GM21528 (cell line): ENCODE results near the gene GRAMD4.
A peak's percentile ranks its signal among the peaks of the same experiment; 100 is the strongest.

ENCODE experiments used
- ATAC-seq: cut with Tn5 transposase; IDR thresholded peaks from one replicate; pipeline ENCODE4 v1.9.1; 2021; ENCODE audit warnings: mild to moderate bottlenecking, moderate library complexity; ENCODE audit not compliant: unreplicated experiment, low FRiP score

GRAMD4 gene

GRCh38 chr22:46682011-46682731 lies 62.0 kb downstream of the GRAMD4 start:
- no peak for ATAC-seq

GRCh38 chr22:46684706-46685105 lies 64.5 kb downstream of the GRAMD4 start:
- peak; percentile 74 for ATAC-seq

GRCh38 chr22:46686221-46687047 lies 66.2 kb downstream of the GRAMD4 start:
- no peak for ATAC-seq

- ATAC-seq = no peak
Observed at GRCh38 chr22:46687048-46687444, 66.9 kb downstream of the GRAMD4 start.

GRCh38 chr22:46687460-46687859 lies 67.3 kb downstream of the GRAMD4 start:
- ATAC-seq = no peak

- ATAC-seq = no peak
Observed at GRCh38 chr22:46688949-46689348, 68.8 kb downstream of the GRAMD4 start.

GRCh38 chr22:46690146-46690545 lies 70.0 kb downstream of the GRAMD4 start:
- no peak for ATAC-seq

- ATAC-seq = no peak
Observed at GRCh38 chr22:46691571-46691970, 71.4 kb downstream of the GRAMD4 start.

- ATAC-seq = no peak
Observed at GRCh38 chr22:46693634-46694415, 73.6 kb downstream of the GRAMD4 start.

- no peak for ATAC-seq
Observed at GRCh38 chr22:46694416-46695170, 74.4 kb downstream of the GRAMD4 start.

- ATAC-seq = no peak
Observed at GRCh38 chr22:46695346-46696228, 75.4 kb downstream of the GRAMD4 start.

- no peak for ATAC-seq
Observed at GRCh38 chr22:46696229-46696518, 76.0 kb downstream of the GRAMD4 start.

- ATAC-seq = no peak
Observed at GRCh38 chr22:46696614-46697013, 76.4 kb downstream of the GRAMD4 start.

- ATAC-seq = no peak
Observed at GRCh38 chr22:46697811-46698515, 77.8 kb downstream of the GRAMD4 start.

GRCh38 chr22:46699091-46699490 lies 78.9 kb downstream of the GRAMD4 start:
- no peak for ATAC-seq

GRCh38 chr22:46701262-46701661 lies 81.1 kb downstream of the GRAMD4 start:
- ATAC-seq = no peak

GRCh38 chr22:46703171-46703995 lies 83.2 kb downstream of the GRAMD4 start:
- ATAC-seq = no peak

- ATAC-seq = no peak
Observed at GRCh38 chr22:46703996-46704370, 83.8 kb downstream of the GRAMD4 start.
